Measurements from ENCODE around the gene NCKAP5.
"Not testable (repeated sequence)": the region's sequence is repeated elsewhere in the genome, so short reads cannot be mapped to it uniquely, and the experiment has no call there.

The NCKAP5 gene

GRCh38 chr2:132715386-132716351 is 852.6 kb downstream of the NCKAP5 start:
- DNase-seq (ENCODE audit: low read depth in 2 of 2), result no peak

- no peak for DNase-seq (ENCODE audit: low read depth in 2 of 2)
Observed at GRCh38 chr2:132703396-132703795, 864.9 kb downstream of the NCKAP5 start.

DNA sequence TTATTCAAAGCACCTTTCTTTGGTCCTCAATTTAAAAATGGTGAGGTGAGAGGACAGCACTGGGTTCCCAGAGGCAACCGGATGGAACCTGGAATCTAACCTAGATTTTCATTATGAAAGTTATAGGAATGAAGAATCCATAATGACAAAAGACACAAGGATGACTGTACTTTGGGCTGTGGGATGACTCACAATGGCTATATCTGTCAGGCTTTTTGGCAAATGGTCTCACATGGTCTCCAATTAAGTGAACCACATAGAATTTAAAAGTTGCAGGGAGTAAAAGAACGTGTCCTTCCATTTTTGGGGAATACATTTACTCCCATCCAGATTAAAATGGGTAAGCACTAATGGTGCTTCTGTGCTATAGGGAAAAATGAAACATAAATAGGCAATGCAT is 866.5 kb downstream of the NCKAP5 start:
- no peak for DNase-seq (ENCODE audit: low read depth in 2 of 2)

GRCh38 chr2:132699802-132700201 is 868.5 kb downstream of the NCKAP5 start:
- DNase-seq (ENCODE audit: low read depth in 2 of 2), result not testable (repeated sequence)

GRCh38 chr2:132698347-132698746 is 869.9 kb downstream of the NCKAP5 start:
- not testable (repeated sequence) for DNase-seq (ENCODE audit: low read depth in 2 of 2)

- no peak for DNase-seq (ENCODE audit: low read depth in 2 of 2)
Observed at GRCh38 chr2:132697556-132698205, 870.6 kb downstream of the NCKAP5 start.

DNA sequence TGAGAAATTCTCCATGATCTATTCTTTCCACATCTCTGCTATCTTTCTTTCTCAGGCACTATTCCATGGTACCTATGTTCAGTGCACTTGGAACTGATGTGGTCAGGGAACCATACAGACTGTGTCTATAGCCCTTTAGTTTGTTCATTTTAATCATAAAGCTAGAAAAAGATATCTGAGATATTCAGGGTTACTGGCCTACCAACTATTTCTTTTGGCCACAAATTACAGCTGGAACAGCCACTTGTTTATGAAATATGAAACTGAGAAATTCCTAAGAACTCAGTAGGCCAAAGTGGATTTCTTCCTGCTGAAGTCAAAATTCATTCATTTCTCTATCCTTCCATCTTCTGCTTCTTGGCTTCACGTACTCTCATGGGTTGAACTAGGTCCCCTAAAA is 875.4 kb downstream of the NCKAP5 start:
- DNase-seq (ENCODE audit: low read depth in 2 of 2), result no peak

DNA sequence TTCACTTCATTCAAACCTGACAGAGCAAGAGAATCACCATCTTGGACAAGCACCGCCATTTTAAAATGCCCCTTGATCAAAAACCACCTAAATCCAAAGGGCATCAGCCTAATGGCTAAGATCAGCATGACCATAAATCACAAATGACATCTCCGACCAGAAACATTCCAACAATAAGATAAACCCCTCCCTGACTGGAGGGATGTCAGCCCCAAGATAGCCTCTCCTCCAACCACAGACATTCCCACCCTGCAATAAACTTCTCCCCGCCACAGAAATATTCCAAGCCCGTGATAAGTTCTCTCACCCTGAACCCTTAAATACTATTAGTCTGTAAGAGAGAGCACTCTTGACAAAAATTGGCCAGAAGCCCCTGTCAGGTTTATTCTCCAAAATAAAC is 876.7 kb downstream of the NCKAP5 start:
- DNase-seq (ENCODE audit: low read depth in 2 of 2), result no peak

DNA sequence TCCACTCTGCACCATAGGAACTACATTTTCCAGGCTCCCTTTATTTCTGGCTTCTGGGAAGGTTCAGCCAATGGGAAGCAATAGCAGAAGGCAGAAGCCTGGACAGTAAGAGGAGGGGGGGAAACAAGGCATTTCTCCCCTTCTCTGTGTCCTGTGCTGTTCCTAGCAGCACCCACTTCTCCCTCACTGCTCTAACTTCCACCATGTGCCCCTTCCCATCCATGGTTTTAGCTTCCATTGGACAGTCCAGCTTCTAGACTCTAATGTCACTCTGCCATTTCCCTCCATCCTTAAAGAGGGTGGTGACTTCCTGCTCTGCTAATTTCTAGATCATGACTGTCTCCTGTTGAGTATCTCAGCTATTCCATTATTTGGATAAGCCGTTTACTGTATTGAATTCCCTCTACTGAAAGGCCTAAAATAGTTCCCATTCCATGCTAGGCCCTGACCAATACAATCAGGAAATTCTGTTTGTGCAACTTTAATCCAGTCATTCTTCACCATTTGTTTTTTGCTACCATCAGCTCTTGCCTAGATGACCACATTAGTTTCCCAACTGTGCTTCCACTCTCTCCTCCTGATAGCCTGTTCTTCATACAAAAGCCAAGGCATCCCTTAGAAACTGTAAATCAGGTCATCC is 877.5 kb downstream of the NCKAP5 start:
- DNase-seq (ENCODE audit: low read depth in 2 of 2), result no peak

- DNase-seq (ENCODE audit: low read depth in 2 of 2), result no peak
Observed at GRCh38 chr2:132681766-132682165, 886.5 kb downstream of the NCKAP5 start.

DNA sequence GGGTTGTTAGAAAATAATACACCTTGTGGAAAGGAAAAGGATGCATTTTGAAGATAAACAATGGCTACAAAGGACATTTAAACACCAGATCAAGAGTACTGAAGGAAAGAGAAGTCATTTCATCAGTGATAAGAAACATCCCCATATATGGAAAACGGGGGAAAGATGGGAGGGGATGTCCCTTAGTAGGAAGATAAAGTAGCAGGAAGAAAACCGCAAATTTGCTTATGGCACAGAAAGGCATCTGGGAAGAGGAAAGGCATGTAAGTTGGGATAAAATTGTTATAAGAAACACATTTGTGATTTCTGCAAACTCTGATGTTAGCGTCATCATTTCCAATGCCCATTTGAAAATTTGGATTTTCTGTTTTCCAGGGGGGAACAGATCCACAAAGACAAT is 887.7 kb downstream of the NCKAP5 start:
- DNase-seq (ENCODE audit: low read depth in 2 of 2), result no peak

DNA sequence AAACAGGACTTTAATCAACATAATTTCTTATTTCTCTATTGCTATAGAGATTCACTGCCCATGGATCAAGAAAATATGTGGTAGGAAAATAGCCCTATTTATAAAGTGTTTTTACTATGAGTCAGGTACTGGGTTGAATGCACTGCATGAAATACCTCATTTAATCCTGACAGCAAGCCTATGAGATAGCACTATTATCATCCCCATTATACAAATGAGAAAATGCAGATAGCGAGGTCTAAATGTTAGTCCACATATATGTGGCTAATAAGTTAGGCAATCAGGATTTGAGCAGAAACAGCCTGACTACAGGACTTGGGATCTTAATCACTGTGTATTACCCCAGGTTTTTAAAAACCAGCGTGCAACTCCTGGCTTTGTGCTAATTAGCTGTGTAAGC is 889.8 kb downstream of the NCKAP5 start:
- DNase-seq (ENCODE audit: low read depth in 2 of 2), result no peak

DNA sequence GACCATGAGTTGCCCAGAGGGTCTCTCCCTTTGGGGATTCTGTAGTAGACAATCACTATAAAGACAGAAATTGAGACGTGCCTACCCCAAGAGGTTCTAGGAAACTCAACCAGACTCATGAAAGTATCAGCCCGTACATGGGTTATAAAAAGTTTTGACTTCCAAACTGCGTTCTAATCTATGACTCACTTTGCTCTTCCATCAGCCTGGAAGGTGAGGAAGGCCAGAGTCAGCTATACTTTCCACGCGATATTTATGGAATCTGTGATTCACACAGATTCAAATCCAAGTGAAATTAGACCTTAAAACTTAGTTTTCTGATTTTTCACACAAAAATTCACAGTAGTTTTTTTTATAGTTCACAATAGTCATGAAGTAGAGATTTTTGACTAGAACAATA is 890.6 kb downstream of the NCKAP5 start:
- no peak for DNase-seq (ENCODE audit: low read depth in 2 of 2)

GRCh38 chr2:132676999-132677398 is 891.3 kb downstream of the NCKAP5 start:
- no peak for DNase-seq (ENCODE audit: low read depth in 2 of 2)

GRCh38 chr2:132671151-132671835 is 897.0 kb downstream of the NCKAP5 start:
- DNase-seq (ENCODE audit: low read depth in 2 of 2), result no peak

- no peak for DNase-seq (ENCODE audit: low read depth in 2 of 2)
Observed at GRCh38 chr2:132670496-132671150, 897.6 kb downstream of the NCKAP5 start.

DNA sequence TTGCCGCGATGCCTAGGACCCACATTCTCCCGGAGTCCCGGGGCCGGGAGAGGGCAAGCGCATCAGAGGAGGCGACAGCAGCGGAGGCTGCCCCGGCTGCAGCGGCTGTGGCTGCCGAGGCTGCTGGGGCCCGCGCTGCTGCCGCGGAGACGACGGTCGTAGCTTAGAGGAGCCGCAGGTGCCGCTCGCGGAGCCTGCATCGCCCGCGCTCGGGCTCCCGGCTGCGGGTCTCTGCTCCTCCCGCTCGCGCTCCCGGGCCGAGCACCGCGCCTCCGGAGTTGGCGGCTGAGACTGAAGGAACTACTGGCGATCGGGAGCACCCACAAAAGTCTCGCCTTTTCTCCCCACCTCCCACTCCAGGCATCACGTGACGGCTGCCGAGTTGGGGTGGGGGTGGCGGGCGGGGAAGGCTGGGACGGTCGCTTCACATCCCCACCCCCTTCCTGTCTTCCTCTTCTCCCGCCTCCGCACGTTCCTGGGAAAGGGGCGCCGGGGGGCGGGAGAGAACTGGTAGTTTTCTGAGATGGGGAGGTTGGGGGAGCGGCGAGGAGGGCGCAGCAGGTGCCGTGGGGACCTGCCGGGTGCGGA is 898.3 kb downstream of the NCKAP5 start, which contains the start of gene LYPD1:
Gene LYPD1, minus strand, starts transcription at position 298 of the 588 bp plus-strand sequence. Its CDS starts 273 bp downstream, at position 25.
- DNase-seq (ENCODE audit: low read depth in 2 of 2), result no peak

GRCh38 chr2:132668987-132669907 is 899.0 kb downstream of the NCKAP5 start:
- DNase-seq (ENCODE audit: low read depth in 2 of 2), result no peak

DNA sequence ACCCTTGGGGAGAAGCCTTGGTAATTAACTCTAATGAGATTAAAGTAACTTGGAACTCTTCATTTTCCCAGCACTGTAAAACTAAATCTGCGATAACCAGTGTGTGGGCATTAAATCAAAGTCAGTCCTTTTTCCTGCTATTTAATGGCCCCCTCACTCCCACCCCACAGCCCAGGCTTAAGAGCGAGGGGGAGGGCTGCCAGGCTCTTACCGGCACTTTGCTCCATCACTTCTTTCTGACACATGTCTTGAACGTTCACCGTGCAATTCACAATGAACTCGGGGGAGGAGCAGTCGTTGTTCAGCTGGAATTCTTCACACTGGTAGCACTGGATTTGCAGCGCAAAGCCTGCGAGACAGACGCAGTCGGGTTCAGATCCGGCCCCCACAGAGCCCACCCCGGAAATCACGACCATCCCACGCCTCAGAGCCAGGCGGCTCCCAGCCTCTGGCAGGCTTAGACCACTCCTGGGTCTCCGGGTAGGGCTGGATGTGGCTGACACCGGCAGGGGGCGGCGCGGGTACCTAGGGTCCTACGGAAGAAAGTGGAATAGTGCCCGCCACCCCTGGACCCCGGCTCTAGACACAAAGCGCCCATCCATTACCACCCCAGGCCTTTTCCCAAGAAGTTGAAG is 900.0 kb downstream of the NCKAP5 start:
- no peak for DNase-seq (ENCODE audit: low read depth in 2 of 2)

Measured in stimulated activated CD4-positive, alpha-beta T cell treated with anti-CD3 and anti-CD28 coated beads, Interleukin-4, amount 100 ng/mL, for 48 hours (primary cell).